Activated T-cell treated with anti-CD3 and anti-CD28 coated beads, Interleukin-2, amount 50 U/mL, for 48 hours (primary cell): Measurements from ENCODE around the gene PAH.
"Not testable (repeated sequence)": the region's sequence is repeated elsewhere in the genome, so short reads cannot be mapped to it uniquely, and the experiment has no call there.

Experiments used
- DNase-seq, 2 experiments: peaks; one replicate each; pipeline ENCODE4 v3.0.0-alpha.2; 2020

Gene PAH

DNA sequence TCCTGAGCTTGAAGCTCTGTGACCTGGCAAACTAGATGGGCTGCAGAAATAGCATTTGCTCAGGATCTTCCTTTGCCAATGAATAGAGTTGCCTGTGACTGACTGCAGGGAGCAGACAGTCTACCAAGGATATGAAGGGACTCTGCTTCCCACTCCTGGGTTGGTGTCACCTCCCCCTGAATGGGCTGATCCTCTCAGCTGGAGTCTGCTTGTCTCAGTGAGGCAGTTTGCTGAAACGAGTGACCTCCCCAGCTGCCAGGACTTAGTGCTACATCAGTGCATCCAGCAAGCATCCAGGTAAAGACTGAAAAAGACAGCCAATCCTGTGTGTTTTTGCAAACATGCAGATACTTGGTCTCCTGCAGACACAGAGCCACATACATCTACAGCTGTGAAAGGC, 28.5 kb downstream of the PAH start:
- DNase-seq, result no peak

DNA sequence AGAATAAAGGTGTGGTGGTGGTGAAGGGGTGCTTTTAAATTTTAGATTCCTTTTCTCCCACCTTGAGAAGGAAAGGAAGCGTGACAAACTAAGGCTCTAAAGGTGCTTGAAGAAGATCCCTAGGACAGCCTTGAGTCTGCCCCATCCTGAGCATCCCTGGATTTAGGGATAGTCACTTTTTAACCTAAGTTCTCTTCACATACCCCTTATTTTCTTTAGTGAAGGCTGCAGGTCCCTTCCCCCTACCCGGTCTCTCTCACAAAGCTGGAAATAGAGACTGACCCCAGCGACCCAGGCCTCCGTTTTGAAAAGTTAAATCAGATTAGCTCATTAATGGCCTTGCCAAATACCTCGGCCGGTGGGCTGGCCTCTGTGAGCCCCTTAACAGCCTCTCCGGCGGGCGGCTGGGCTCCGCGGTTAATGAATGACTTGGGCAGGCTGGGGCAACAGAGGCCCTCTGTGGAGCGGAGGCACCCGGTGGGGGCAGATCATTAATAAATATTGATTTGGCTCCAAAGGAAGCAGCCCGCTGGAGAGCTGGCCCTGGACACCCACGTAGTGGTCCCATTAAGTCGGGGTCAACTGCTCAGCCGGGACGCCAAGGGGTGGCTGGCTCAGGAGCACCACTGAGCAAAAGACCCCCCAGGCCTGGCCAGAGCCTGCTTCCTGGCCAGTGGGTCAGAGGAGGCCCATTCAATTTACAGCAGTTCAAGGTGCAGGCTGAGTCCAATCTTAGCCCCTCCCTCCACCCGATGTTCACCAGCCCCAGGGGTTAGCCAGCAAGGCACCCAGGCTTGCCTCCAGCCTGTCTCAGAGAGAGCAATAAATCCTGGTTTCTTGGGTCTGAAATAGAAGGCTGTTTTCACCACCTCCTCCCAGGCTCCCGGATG, 31.8 kb downstream of the PAH start:
- DNase-seq, result no peak

GRCh38 chr12:102883204-102883799, 33.7 kb downstream of the PAH start:
- peak; percentile 48 to 55 for DNase-seq

- DNase-seq, result no peak
Observed at GRCh38 chr12:102880783-102881182, 36.3 kb downstream of the PAH start.

- peak; percentile 26 to 34 for DNase-seq
Observed at GRCh38 chr12:102879144-102879763, 37.8 kb downstream of the PAH start.

GRCh38 chr12:102876883-102877282, 40.2 kb downstream of the PAH start:
- DNase-seq, result peak; percentile 21 to 24

DNA sequence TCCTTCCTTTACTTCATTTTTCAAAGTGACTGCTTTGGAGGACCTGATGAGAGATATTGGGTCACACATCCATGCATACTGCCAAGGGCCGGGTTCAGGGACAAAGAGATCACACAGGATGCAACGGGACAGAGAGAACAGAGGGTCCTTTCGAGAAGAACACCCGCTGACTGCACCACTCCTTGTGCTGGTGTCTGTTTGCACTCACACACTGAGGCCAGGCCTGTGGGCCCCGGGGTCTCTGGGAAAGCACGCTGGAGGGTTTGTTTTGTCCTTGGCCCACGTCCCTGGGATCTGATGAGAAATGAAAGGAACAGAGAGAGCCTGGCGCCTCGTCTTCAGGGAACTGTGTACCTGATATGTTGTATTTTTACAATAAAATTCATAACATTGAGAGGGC, 42.2 kb downstream of the PAH start:
- DNase-seq, result no peak

GRCh38 chr12:102873077-102873476, 44.0 kb downstream of the PAH start:
- no peak for DNase-seq

DNA sequence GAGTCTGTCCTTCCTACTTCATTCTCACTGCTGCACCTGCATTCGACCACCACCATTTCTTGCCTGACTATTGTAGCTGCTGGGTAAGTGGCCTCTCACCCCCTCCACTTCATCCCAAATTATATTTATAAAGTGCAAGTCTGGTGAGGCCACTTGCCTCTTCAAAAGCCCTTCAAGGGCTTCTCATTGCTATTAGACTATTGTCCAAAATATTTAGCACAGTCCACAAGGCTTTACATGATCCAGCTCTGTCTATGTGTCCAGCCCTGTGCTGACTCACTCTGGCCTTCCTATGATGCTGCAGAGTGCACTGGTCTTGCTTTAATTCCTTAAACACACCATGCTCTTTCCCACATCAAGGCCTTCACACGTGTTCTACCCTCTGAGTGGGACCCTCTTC, 46.0 kb downstream of the PAH start:
- DNase-seq, result no peak

DNA sequence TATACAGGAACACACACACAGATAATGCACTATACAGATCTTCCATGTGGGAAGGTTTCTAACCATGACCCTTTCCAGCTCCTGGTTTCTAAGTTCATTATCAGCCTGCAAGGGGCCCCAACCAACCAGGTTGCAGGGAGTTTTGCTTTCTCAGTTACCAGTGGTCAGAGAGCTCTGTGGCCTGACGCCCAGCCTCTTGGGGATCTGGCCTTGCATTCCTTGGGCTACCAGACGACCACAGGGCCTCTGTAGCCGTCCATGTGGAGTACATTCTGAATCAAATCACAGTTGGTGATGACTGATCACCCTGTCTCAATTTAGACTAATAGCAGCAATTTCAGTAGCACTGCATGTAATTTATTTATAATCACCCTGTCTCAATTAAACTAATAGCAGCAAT, 47.5 kb downstream of the PAH start:
- DNase-seq, result no peak

GRCh38 chr12:102865821-102866615, 51.0 kb downstream of the PAH start:
- no peak for DNase-seq

GRCh38 chr12:102862486-102862885, 54.6 kb downstream of the PAH start:
- DNase-seq, result no peak

DNA sequence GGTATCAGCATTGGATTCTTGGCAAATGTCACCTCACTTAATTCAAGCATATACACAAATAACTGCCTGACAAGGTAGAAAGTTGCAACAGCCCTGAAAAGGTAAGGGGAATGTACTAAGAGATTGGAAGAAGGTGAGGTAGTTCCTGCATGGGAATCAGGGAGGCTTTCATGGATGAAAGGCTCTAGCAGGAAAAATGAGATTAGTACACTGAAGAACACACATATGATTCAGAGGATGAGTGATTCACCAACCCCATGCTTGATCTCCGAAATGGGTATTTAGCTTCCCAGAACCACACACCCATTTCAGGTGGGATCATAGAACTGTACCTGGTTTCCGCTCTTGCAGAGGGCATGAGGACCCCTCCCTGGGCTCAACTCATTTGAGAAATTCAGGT, 65.8 kb downstream of the PAH start:
- DNase-seq, result no peak

GRCh38 chr12:102849722-102850447, 67.2 kb downstream of the PAH start:
- DNase-seq, result no peak

GRCh38 chr12:102848832-102849231, 68.2 kb downstream of the PAH start:
- DNase-seq, result no peak

DNA sequence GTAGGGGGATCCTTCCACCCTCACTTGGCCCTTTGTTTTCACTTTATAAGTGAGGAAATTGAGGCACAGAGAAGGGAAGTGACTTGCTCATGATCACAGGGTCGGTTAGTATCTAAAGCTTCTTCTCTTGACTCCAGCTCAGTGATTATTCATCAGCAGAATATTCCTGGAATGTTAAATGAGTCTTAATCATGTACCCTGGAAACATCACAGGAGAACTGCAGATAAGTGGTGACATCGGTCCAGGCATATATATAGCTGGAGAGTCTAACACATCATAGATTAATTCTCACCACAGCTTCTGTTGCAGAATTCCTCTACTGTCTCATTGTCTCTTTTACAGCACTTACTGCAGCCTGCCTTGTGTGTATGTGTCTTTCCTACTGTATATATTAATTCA, 69.9 kb downstream of the PAH start:
- DNase-seq, result no peak

DNA sequence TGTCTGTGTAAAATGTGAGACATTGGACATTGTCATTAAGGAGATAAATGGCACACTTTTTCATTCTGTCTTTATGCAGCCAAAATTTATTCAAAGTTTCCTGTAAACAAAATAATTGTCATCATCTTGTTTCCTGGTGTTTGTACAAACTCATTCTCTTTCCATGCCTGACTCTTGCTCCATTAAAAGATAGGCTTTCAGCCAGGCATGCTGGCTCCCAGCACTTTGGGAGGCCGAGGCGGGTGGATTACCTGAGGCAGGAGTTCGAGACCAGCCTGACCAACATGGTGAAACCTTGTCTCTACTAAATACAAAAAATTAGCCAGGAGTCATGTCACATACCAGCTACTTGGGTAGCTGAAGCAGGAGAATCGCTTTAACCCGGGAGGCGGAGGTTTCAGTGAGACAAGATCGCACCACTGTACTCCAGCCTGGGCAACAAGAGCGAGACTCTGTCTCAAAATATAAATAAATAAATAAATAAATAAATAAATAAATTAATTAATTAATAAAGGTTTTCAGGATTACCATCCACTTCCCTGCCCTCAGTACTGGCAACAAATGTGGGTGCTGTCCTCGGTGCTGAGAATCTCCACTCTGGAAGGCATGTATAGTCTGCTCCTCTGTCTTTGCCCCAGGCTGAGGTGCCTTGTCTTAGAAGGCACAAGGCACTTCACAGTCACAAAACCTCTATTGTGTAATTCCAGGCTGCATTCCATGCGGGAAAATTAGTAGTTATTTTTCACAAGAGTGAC, 83.2 kb downstream of the PAH start:
- DNase-seq, result no peak

- not testable (repeated sequence) for DNase-seq
Observed at GRCh38 chr12:102832826-102833225, 84.2 kb downstream of the PAH start.

GRCh38 chr12:102824218-102824835, 92.7 kb downstream of the PAH start:
- DNase-seq, result peak in 1 of 2 experiments; percentile 20

- no peak for DNase-seq
Observed at GRCh38 chr12:102821149-102821548, 95.9 kb downstream of the PAH start.

- DNase-seq, result no peak
Observed at GRCh38 chr12:102816816-102817434, 100.1 kb downstream of the PAH start.
